Measurements from ENCODE around the gene KLF16. TPM values are rescaled to one million over a fixed set of nuclear protein-coding genes. Genes with fewer than 3 reads are reported as not detected.
A peak's percentile ranks its signal among the peaks of the same experiment; 100 is the strongest.
"Not testable (repeated sequence)": the region's sequence is repeated elsewhere in the genome, so short reads cannot be mapped to it uniquely, and the experiment has no call there.

Gene KLF16
- total RNA-seq, 1 donor from 2014 or later: 6.4 TPM

DNA sequence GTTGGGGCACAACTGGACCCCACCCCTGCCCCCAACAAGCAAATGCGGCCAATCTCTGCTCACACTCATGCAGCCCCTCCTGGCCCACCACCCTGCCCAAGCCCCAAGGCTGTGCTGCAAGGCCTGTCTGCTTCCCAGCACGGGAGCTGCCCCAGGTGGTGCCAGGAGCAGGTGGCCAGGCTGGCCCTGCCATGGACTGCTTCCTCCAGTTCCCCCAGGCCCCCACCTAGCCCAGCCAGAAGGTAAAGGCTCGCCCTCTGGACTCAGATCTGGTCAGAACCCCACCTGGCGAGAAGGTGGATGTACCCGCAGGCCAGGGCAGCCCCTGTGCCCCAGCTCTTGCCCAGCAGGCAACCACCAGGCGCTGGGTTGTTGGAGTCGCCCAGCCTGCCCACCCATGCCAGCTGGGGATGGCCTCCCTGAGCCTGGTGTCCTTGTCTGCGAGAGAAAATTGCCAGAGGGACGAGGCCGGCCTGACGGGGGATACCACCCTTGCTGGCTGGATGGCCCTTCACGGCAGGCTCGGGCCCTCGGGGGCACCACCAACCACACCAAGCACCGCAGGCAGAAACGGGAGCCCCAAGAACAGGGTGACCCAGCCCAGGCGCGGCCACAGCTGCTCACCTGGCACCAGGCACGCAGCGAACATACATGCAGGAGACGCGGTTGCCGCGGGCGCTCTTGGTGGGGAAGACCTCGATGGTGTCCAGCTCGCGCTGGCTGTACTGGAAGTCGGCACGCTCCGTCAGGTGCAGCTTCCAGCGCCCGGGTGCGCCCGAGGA, 17.4 kb upstream of the KLF16 start:
- H3K4me1 ChIP-seq: peaks cover 65% of the 10 kb centered on the region
- intact Hi-C loops (cut with micrococcal nuclease): no loop called here
- peak overlapping the region; percentile 85 for H3K4me3 ChIP-seq
- H3K27ac ChIP-seq (replicated peaks): peak overlapping the region; percentile 90
- TF ChIP-seq, protein P1, sequence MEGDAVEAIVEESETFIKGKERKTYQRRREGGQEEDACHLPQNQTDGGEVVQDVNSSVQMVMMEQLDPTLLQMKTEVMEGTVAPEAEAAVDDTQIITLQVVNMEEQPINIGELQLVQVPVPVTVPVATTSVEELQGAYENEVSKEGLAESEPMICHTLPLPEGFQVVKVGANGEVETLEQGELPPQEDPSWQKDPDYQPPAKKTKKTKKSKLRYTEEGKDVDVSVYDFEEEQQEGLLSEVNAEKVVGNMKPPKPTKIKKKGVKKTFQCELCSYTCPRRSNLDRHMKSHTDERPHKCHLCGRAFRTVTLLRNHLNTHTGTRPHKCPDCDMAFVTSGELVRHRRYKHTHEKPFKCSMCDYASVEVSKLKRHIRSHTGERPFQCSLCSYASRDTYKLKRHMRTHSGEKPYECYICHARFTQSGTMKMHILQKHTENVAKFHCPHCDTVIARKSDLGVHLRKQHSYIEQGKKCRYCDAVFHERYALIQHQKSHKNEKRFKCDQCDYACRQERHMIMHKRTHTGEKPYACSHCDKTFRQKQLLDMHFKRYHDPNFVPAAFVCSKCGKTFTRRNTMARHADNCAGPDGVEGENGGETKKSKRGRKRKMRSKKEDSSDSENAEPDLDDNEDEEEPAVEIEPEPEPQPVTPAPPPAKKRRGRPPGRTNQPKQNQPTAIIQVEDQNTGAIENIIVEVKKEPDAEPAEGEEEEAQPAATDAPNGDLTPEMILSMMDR (IDR thresholded peaks at IDR 0.05; ENCODE audit: borderline replicate concordance): no peak
- no peak for DNase-seq
- H3K9me3 ChIP-seq (replicated peaks): no peaks in the 10 kb centered on the region
- H3K27me3 ChIP-seq (ENCODE audit: low read depth): no peaks in the 10 kb centered on the region
- no peaks in the 10 kb centered on the region for H3K36me3 ChIP-seq

DNA sequence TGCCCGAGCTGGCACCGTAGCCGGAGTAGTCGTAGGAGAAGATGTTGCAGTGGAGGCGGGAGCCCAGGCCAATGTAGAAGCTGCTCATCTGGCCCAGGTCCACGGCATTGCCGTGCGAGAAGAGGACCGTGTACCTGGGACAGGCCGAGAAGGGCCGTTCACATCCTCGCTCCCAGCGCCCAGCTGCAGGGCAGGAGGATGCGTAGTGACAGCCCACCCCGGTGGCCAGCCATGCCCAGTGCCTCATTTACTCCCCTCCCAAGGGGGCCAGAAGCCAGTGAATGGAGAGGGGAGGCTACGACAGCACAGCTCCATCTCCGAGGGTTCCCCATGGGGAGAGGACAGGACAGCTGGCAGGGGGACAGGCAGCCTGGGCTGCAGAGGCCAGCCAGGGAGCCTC, 16.6 kb upstream of the KLF16 start:
- intact Hi-C loops (cut with micrococcal nuclease); H3K9me3 ChIP-seq (replicated peaks); H3K27me3 ChIP-seq (ENCODE audit: low read depth); H3K36me3 ChIP-seq; DNase-seq: not testable (repeated sequence)
- H3K4me3 ChIP-seq: peak overlapping the region; percentile 85
- peak overlapping the region; percentile 90 for H3K27ac ChIP-seq (replicated peaks)
- H3K4me1 ChIP-seq: peaks cover 72% of the 10 kb centered on the region

DNA sequence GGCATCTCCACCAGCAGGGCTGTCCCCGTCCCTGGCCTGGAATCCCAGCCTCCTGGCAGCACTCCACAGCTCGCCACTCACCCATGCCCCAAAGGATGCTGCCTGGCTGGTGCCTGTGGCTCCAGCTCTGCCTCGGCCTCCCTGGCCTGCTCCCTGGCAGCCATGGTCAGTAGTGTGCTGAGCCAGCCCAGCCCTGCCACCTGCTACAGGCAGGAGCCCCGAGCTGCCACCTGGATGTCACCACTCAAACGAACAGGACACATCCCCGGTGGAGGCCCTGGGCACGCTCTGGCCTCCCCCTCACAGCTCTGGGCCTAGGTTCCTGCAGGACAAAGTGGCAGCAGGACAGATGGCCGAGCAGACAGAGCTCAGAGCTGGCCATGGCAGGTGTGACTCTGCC, 15.2 kb upstream of the KLF16 start:
- DNase-seq; H3K27me3 ChIP-seq (ENCODE audit: low read depth); H3K36me3 ChIP-seq; H3K27ac ChIP-seq (replicated peaks); H3K9me3 ChIP-seq (replicated peaks); intact Hi-C loops (cut with micrococcal nuclease); H3K4me3 ChIP-seq: not testable (repeated sequence)
- H3K4me1 ChIP-seq: peaks cover 72% of the 10 kb centered on the region

DNA sequence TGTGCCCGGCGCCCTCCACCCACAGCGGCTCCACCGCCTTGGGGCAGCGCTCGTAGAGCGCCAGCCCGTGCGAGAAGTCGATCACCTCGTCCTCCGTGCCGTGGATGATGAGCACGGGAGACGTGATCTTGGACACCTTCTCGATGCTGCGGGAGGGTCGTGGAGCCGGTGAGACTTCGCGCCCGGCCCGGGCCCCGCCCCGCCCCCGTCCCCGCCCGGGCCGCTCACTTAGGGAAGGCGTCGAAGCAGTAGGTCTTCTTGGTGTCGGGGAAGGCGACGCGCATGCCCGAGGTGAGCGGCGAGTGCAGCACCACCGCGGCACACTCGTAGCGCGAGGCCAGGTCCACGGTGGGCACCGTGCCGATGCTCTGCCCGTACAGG, 13.9 kb upstream of the KLF16 start:
- H3K27me3 ChIP-seq (ENCODE audit: low read depth); DNase-seq; H3K9me3 ChIP-seq (replicated peaks); H3K4me3 ChIP-seq; H3K27ac ChIP-seq (replicated peaks); intact Hi-C loops (cut with micrococcal nuclease); H3K36me3 ChIP-seq: not testable (repeated sequence)
- peaks cover 72% of the 10 kb centered on the region for H3K4me1 ChIP-seq

DNA sequence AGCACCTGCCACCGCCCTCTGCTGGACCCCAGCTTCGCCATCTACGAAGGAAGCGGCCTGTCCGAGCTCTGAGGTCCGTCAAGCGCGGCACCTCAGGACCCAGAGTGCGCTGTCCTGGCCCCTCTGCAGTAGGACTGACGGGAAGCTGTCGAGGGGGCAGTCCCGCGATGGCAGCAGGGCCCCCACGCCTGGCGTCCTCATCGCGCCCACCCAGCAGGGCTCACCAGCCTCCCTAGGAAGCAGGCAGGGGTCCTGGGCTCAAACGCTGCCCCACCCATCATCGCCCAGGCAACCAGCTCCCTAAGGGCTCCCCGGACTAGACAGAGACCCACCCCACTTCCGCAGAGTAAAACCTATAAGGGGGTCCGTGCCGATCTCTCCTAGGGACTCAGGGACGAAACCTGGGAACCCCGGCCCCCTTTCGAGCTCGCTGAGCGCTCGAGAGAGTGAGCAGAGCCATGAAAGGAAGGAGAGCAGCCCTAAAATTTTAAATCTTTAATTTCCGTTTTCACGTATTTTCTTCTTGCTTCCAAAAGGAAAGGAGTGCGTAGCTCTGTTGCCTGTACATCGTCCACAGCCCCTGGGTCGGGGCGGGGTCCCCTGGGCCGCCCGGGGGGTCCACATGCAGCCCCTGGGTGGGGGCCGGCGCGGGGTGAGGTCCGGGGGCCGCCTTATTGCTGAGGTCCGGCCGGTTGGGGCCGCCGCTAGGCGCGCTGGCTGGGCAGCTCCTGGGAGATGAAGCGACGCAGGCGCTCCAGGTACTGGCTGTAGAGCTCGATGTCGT, 13.3 kb upstream of the KLF16 start:
- peaks cover 72% of the 10 kb centered on the region for H3K4me1 ChIP-seq
- intact Hi-C loops (cut with micrococcal nuclease); DNase-seq; H3K27me3 ChIP-seq (ENCODE audit: low read depth); H3K9me3 ChIP-seq (replicated peaks); H3K36me3 ChIP-seq: not testable (repeated sequence)
- peak overlapping the region; percentile 98 for H3K27ac ChIP-seq (replicated peaks)
- H3K4me3 ChIP-seq: peak overlapping the region; percentile 99

DNA sequence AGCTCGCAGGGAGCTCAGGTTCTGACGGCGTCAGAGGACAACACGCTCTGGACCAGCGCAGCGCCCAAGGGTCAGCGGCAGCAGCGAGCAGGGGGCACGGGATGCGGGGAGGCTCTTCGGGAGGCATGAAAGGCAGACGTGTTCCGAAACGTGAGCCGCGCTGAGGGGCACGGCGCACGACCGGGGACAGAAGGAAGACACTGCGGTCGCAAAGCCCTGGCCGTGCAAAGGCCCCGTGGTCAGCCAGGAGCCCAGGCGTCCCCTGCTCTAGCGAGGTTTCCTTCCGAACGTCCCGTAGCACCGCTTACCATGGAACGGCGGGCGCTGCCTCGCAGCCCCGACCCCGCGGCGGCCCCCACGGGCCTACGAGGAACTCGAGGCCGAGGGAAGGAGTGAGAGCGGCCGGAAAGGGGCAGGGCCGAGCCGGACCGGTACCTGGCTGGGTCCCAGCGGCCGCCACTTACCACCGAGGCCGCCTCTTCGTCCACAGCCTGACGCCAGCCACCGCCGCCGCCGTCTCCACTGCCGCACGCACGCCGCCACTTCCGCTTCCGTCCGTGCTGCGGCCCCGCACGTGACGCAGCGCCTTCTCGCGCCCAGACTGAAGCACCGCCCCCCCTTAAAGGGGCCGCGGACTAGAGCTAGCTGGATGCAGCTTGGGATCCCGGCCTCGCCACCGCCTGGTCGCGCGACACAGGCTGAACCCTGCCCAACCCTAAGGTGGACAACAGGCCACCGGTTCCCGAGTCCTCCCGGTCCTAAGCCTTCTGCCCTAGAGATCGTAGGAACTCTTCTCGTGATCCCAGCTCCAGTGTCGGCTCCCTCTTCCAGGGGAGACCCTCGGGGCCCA, 12.5 kb upstream of the KLF16 start:
- no peaks in the 10 kb centered on the region for H3K9me3 ChIP-seq (replicated peaks)
- H3K27me3 ChIP-seq (ENCODE audit: low read depth): no peaks in the 10 kb centered on the region
- H3K4me1 ChIP-seq: peaks cover 70% of the 10 kb centered on the region
- peak; percentile 93 for DNase-seq
- peaks cover 3% of the 10 kb centered on the region for H3K36me3 ChIP-seq
- H3K27ac ChIP-seq (replicated peaks): peak overlapping the region; percentile 98
- intact Hi-C loops (cut with micrococcal nuclease): no loop called here
- TF ChIP-seq, protein P1 (IDR thresholded peaks at IDR 0.05; ENCODE audit: borderline replicate concordance): no peak
- H3K4me3 ChIP-seq: peak overlapping the region; percentile 99

DNA sequence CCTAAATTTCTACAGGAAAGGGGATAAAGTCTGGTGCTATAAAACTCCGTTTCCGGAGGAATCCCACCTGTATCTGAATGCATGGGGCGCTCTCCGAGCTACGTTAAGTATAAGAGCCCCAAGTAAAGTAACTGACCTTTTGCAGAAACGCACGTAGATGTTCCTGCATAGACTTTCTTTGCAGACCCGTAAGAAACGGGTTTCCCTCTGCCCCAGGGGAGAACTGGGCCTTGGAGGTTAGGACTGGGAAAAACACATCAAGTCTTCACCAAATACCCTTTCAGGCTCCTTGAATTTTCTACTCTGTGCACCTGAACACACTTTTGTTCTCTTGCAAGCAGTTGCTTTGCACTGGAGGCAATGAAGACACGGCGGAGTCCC, 11.9 kb upstream of the KLF16 start:
- H3K27me3 ChIP-seq (ENCODE audit: low read depth); H3K36me3 ChIP-seq; intact Hi-C loops (cut with micrococcal nuclease); H3K9me3 ChIP-seq (replicated peaks); DNase-seq: not testable (repeated sequence)
- Histone ChIP-seq H3K4me3 (peak overlapping the region; percentile 99), H3K4me1 (peaks cover 64% of the 10 kb centered on the region), H3K27ac (replicated peaks) (peak overlapping the region; percentile 98)
